IMR-90 (cell line): ENCODE data around the gene KRT82. TPM values are rescaled to one million over a fixed set of nuclear protein-coding genes. Genes with fewer than 3 reads are reported as not detected.

Experiments used
- ATAC-seq: fragments of 200-7000 bp; cut with Tn5 transposase; 2 replicates; pipeline ENCODE4 v1.9.1; 2020; ENCODE audit warnings: low read depth, mild to moderate bottlenecking, moderate library complexity
- BruUV-seq: library from RNA; stranded (reverse); fragments of 400-500 nt; replicated peaks from 2 replicates; lab custom pipeline; 2021; lab: Mats Ljungman, UMichigan
- CTCF ChIA-PET: fragments of 300-600 bp; formaldehyde crosslinking; extraction: SDS; loops from one replicate; lab custom pipeline; 2021; ENCODE audit warnings: antibody characterized with exemption; lab: Yijun Ruan, JAX
- POLR2A ChIA-PET: fragments of 300-600 bp; sonication (Branson Sonifier 250); formaldehyde crosslinking; loops from one replicate; lab custom pipeline; 2022; ENCODE audit warnings: antibody characterized with exemption; ENCODE audit not compliant: unreplicated experiment; lab: Charles Lee
- DNase-seq: peaks from one replicate; pipeline ENCODE4 v3.0.0; 2013
- H2AFZ ChIP-seq: replicated peaks from 2 replicates; pipeline ENCODE3; 2013; ENCODE audit warnings: low read length, mild to moderate bottlenecking; ENCODE audit not compliant: poor library complexity
- H2AK5ac ChIP-seq: 2 replicates; pipeline ENCODE4 v1.6.1; 2013; ENCODE audit warnings: low read depth, low read length, inconsistent platforms
- H2AK9ac ChIP-seq: replicated peaks from 2 replicates; pipeline ENCODE3; 2013; ENCODE audit warnings: mild to moderate bottlenecking, low read depth, low read length, moderate library complexity; ENCODE audit not compliant: poor library complexity
- H2BK120ac ChIP-seq: 2 replicates; pipeline ENCODE4 v1.6.1; 2013; ENCODE audit warnings: low read depth, low read length, inconsistent platforms
- H2BK15ac ChIP-seq: 3 replicates; pipeline ENCODE4 v1.6.1; 2013; ENCODE audit warnings: low read depth, low read length, inconsistent platforms
- H2BK20ac ChIP-seq: 2 replicates; pipeline ENCODE4 v1.6.1; 2013; ENCODE audit warnings: low read depth, mild to moderate bottlenecking, inconsistent platforms, low read length, moderate library complexity
- H2BK5ac ChIP-seq: 2 replicates; pipeline ENCODE4 v1.6.1; 2013; ENCODE audit warnings: mild to moderate bottlenecking, low read depth, low read length, inconsistent platforms; ENCODE audit not compliant: poor library complexity, severe bottlenecking
- H3K14ac ChIP-seq: replicated peaks from 2 replicates; pipeline ENCODE4 v1.6.1; 2013; ENCODE audit warnings: low read depth, low read length, inconsistent platforms
- H3K18ac ChIP-seq: 2 replicates; pipeline ENCODE4 v1.6.1; 2013; ENCODE audit warnings: low read depth, low read length, control low read depth
- H3K23ac ChIP-seq: 2 replicates; pipeline ENCODE4 v1.6.1; 2013; ENCODE audit warnings: low read depth, low read length, inconsistent platforms
- H3K27ac ChIP-seq: 2 replicates; pipeline ENCODE4 v1.5.1; 2013; ENCODE audit warnings: mild to moderate bottlenecking, control low read depth, low read length; ENCODE audit not compliant: insufficient read depth
- H3K27me3 ChIP-seq: 2 replicates; pipeline ENCODE4 v1.6.1; 2013; ENCODE audit warnings: low read length; ENCODE audit not compliant: control insufficient read depth, insufficient read depth
- H3K36me3 ChIP-seq: 2 replicates; pipeline ENCODE4 v1.6.1; 2013; ENCODE audit warnings: low read length, mixed read lengths; ENCODE audit not compliant: control insufficient read depth, insufficient read depth
- H3K4ac ChIP-seq: 2 replicates; pipeline ENCODE4 v1.6.1; 2013; ENCODE audit warnings: low read depth, low read length, inconsistent platforms
- H3K4me1 ChIP-seq: 2 replicates; pipeline ENCODE4 v1.6.1; 2013; ENCODE audit warnings: low read length, mixed read lengths; ENCODE audit not compliant: control insufficient read depth, insufficient read depth
- H3K4me2 ChIP-seq: 2 replicates; pipeline ENCODE4 v1.6.1; 2013; ENCODE audit warnings: low read depth, mild to moderate bottlenecking, control low read depth, low read length, moderate library complexity
- H3K4me3 ChIP-seq: 2 replicates; pipeline ENCODE4 v1.5.1; 2013; ENCODE audit warnings: low read depth, mild to moderate bottlenecking, control low read depth, low read length, moderate library complexity; ENCODE audit not compliant: insufficient read depth
- H3K56ac ChIP-seq: 2 replicates; pipeline ENCODE4 v1.6.1; 2013; ENCODE audit warnings: low read length, inconsistent platforms; ENCODE audit not compliant: insufficient read depth; ENCODE audit errors: extremely low read depth
- H3K79me1 ChIP-seq, 2 experiments: 2 replicates each; pipeline ENCODE4 v1.6.1; 2013; ENCODE audit warnings: low read length in 2 of 2, inconsistent platforms in 1 of 2, low read depth in 1 of 2
- H3K9ac ChIP-seq: 2 replicates; pipeline ENCODE4 v1.6.1; 2013; ENCODE audit warnings: low read depth, low read length, control low read depth
- H3K9me1 ChIP-seq: 2 replicates; pipeline ENCODE4 v1.6.1; 2013; ENCODE audit warnings: low read length, inconsistent platforms; ENCODE audit not compliant: insufficient read depth
- H3K9me3 ChIP-seq: 2 replicates; pipeline ENCODE4 v1.6.1; 2013; ENCODE audit warnings: low read length; ENCODE audit not compliant: control insufficient read depth, insufficient read depth
- H4K20me1 ChIP-seq: 2 replicates; pipeline ENCODE4 v1.6.1; 2013; ENCODE audit warnings: low read length, inconsistent platforms; ENCODE audit not compliant: insufficient read depth
- H4K5ac ChIP-seq: 2 replicates; pipeline ENCODE4 v1.6.1; 2013; ENCODE audit warnings: mild to moderate bottlenecking, low read depth, low read length, control low read depth
- H4K8ac ChIP-seq, 2 experiments: 2 replicates each; pipeline ENCODE4 v1.6.1; 2013; ENCODE audit warnings: low read depth in 2 of 2, low read length in 2 of 2, control low read depth in 1 of 2, inconsistent platforms in 1 of 2
- H4K91ac ChIP-seq: 2 replicates; pipeline ENCODE4 v1.6.1; 2013; ENCODE audit warnings: low read depth, low read length, inconsistent platforms; ENCODE audit not compliant: insufficient read depth
- POLR2A ChIP-seq: IDR thresholded peaks from 2 replicates; pipeline ENCODE4 v1.6.1; 2012; ENCODE audit warnings: mild to moderate bottlenecking, low read depth, low read length
- WGBS, 2 experiments: methylation state at CpG; one replicate each; pipeline versions ENCODE4 v1.1.5 to v1.1.7; 2013; ENCODE audit warnings: missing lambda C conversion rate in 2 of 2; ENCODE audit not compliant: insufficient read length in 1 of 2; ENCODE audit errors: extremely low coverage in 2 of 2; 5-methylcytosine and 5-hydroxymethylcytosine counted together
- dilution Hi-C: fragments of 300-500 bp; cut with HindIII; formaldehyde crosslinking; loops from one replicate; pipeline ENCODE4 v1.14.3; 2018; ENCODE audit warnings: low sequenced_read_pairs; ENCODE audit not compliant: unreplicated experiment
- in situ Hi-C: fragments of 300-500 bp; cut with MboI; formaldehyde crosslinking; loops from 3 replicates; pipeline ENCODE4 v1.14.3; 2019; ENCODE audit warnings: low sequenced_read_pairs, inconsistent platforms, mixed read lengths
- intact Hi-C: fragments of 100-400 bp; cut with micrococcal nuclease; formaldehyde crosslinking; loops from 2 replicates; pipeline ENCODE4 v1.10.0; 2022
- polyA plus RNA-seq, 3 experiments: library from polyadenylated mRNA; depleted of rRNA; stranded (reverse); fragments of >200 nt; gene quantifications; 2 replicates each; pipeline ENCODE4 v1.2.3, GENCODE V29; 2012; ENCODE audit warnings: low replicate concordance in 1 of 3
- total RNA-seq: library from RNA; depleted of rRNA; stranded (reverse); fragments of >200 nt; gene quantifications from 2 replicates; pipeline ENCODE4 v1.2.3, GENCODE V29; 2012

The KRT82 gene
- total and polyA plus RNA-seq, 2 of the 4 experiments (the other 2 are of a cell fraction) = not detected

DNA sequence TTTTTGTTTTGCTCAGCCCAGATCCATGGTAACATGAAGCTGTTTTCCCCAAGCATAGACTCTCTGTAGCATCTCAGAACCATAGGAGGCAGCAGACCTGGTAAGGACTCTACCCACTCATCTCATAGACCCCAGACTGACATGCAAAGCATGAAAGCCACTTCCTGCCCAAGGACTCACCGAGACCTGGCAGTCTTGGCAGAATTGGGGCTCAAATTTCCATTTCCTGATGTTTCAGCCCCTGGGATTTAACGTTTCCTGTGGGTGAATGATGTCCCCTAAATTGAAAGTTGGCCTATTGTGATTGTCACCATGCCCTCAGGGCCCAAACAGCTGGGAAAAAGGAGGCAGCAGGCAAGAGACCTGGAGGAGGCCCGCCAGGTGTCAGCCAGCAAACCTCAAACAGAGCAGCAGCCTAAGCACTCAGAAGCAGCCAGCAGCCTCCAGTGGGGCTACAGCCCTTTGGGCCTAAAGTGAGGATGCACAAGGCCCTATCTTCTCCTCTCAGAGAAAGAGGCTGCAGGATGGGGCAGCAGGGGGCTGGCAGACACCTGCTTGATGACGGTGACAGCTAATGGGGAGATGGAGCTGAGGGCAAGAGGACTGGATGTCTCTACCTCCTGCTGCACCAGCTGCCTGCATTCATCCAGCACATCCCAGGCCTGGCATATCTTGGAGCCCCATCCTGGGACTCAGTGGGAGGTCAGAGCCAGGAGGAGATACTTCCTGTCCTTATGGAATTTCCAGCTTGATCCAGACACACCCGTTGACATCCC is 47.4 kb downstream of the KRT82 start:
- ATAC-seq = no peak
- Histone ChIP-seq H3K27me3 (peaks cover 42% of the 10 kb centered on the region), H3K36me3 (no peaks in the 10 kb centered on the region), H3K4ac (no peak overlapping the region), H3K79me1 (no peaks in the 10 kb centered on the region), H3K4me2 (no peak overlapping the region), H3K9me1 (no peaks in the 10 kb centered on the region), H3K14ac (no peak overlapping the region), H4K8ac (no peak overlapping the region), H2AK9ac (no peak overlapping the region), H2BK120ac (no peak overlapping the region), H2AK5ac (no peak overlapping the region), H3K4me3 (no peak overlapping the region), H2BK20ac (no peak overlapping the region), H4K5ac (no peak overlapping the region), H3K18ac (no peak overlapping the region), H2AFZ (no peak overlapping the region), H3K27ac (no peak overlapping the region), H3K9me3 (no peaks in the 10 kb centered on the region), H2BK15ac (no peak overlapping the region), H3K56ac (no peak overlapping the region), H3K23ac (no peak overlapping the region), H3K9ac (no peak overlapping the region), H2BK5ac (no peak overlapping the region), H3K4me1 (no peaks in the 10 kb centered on the region), H4K20me1 (no peaks in the 10 kb centered on the region), H4K91ac (no peak overlapping the region)
- dilution Hi-C loops = no loop called here
- no peak for DNase-seq
- no TSS peak for BruUV-seq
- no CpG with 5 or more reads among the region's 5 CpGs for WGBS, 2 experiments
- ChIA-PET POLR2A (no interaction called here), CTCF (interaction anchor here (1.2 kb wide), 1 partner anchor 14 kb away, joined by 3 read pairs; no protein-coding TSS in a partner anchor)
- in situ Hi-C loops = no loop called here
- no peak for TF ChIP-seq POLR2A
- intact Hi-C loops = no loop called here
